ENCODE results near the gene KCTD6.

DNA sequence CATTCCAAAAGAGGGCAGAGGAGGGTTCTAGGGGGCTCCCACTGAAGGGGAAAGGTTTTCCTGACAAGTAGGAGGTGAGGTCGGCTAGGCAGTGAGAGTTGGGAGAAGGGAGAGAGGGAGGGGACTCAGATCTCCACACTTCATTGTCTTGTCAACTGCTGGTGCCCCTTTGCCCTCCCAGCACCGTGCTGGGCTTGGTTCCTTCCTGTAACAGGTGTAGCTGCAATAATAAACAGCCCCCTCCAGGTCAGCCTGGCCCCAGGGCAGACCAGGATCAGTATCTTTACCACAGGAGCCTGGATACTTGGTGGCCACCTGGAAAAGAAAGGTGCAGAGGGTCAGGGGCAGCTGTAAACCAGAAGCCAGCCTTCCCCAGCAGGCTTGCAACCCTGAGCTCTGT lies 2.9 kb upstream of the KCTD6 start:
- TF ChIP-seq, protein P1, sequence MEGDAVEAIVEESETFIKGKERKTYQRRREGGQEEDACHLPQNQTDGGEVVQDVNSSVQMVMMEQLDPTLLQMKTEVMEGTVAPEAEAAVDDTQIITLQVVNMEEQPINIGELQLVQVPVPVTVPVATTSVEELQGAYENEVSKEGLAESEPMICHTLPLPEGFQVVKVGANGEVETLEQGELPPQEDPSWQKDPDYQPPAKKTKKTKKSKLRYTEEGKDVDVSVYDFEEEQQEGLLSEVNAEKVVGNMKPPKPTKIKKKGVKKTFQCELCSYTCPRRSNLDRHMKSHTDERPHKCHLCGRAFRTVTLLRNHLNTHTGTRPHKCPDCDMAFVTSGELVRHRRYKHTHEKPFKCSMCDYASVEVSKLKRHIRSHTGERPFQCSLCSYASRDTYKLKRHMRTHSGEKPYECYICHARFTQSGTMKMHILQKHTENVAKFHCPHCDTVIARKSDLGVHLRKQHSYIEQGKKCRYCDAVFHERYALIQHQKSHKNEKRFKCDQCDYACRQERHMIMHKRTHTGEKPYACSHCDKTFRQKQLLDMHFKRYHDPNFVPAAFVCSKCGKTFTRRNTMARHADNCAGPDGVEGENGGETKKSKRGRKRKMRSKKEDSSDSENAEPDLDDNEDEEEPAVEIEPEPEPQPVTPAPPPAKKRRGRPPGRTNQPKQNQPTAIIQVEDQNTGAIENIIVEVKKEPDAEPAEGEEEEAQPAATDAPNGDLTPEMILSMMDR (IDR thresholded peaks at IDR 0.05): no peak
- no peak for TF ChIP-seq POLR2A (IDR thresholded peaks at IDR 0.05)
- TF ChIP-seq EP300 (IDR thresholded peaks at IDR 0.05): no peak

Measured in suprapubic skin (tissue), 3 donors.